H9 (cell line): ENCODE data around the gene NEUROD4. TPM values are rescaled to one million over a fixed set of nuclear protein-coding genes. Genes with fewer than 3 reads are reported as not detected.

ENCODE experiments used
- DNase-seq: peaks from one replicate; pipeline ENCODE4 v3.0.0-alpha.2; 2017
- H2AFZ ChIP-seq: one replicate; pipeline ENCODE4 v1.6.1; 2013; ENCODE audit warnings: mild to moderate bottlenecking, low read length, control low read depth, moderate library complexity
- H2AK5ac ChIP-seq: 2 replicates; pipeline ENCODE4 v1.6.1; 2013; ENCODE audit warnings: low read length, control low read depth, mixed read lengths; ENCODE audit not compliant: insufficient read length
- H2BK120ac ChIP-seq: one replicate; pipeline ENCODE4 v1.6.1; 2013; ENCODE audit warnings: low read depth, mild to moderate bottlenecking, low read length, control low read depth, inconsistent platforms; ENCODE audit not compliant: poor library complexity, severe bottlenecking
- H2BK12ac ChIP-seq: 2 replicates; pipeline ENCODE4 v1.6.1; 2013; ENCODE audit warnings: low read length, control low read depth, mixed read lengths, low read depth; ENCODE audit not compliant: insufficient read length
- H2BK15ac ChIP-seq: 2 replicates; pipeline ENCODE4 v1.6.1; 2013; ENCODE audit warnings: low read depth, low read length, control low read depth
- H2BK20ac ChIP-seq: one replicate; pipeline ENCODE4 v1.6.1; 2013; ENCODE audit warnings: low read depth, mild to moderate bottlenecking, low read length, control low read depth, inconsistent platforms; ENCODE audit not compliant: poor library complexity, severe bottlenecking
- H2BK5ac ChIP-seq: 2 replicates; pipeline ENCODE4 v1.6.1; 2013; ENCODE audit warnings: low read length, control low read depth, mixed read lengths; ENCODE audit not compliant: insufficient read length
- H3K14ac ChIP-seq: 2 replicates; pipeline ENCODE4 v1.6.1; 2013; ENCODE audit warnings: low read length, control low read depth; ENCODE audit not compliant: insufficient read depth
- H3K18ac ChIP-seq: 2 replicates; pipeline ENCODE4 v1.6.1; 2013; ENCODE audit warnings: low read depth, mild to moderate bottlenecking, mixed read lengths, low read length, control low read depth; ENCODE audit not compliant: insufficient read length
- H3K23ac ChIP-seq: 2 replicates; pipeline ENCODE4 v1.6.1; 2013; ENCODE audit warnings: low read length, control low read depth, mixed read lengths, low read depth; ENCODE audit not compliant: insufficient read length
- H3K23me2 ChIP-seq: 2 replicates; pipeline ENCODE4 v1.6.1; 2013; ENCODE audit warnings: low read depth, mild to moderate bottlenecking, mixed read lengths, low read length, control low read depth; ENCODE audit not compliant: insufficient read length, poor library complexity, severe bottlenecking
- H3K27ac ChIP-seq: 2 replicates; pipeline ENCODE4 v1.5.1; 2013; ENCODE audit warnings: low read length, control low read depth, mixed read lengths, low read depth; ENCODE audit not compliant: insufficient read length
- H3K27me3 ChIP-seq: 2 replicates; pipeline ENCODE4 v1.6.1; 2013; ENCODE audit warnings: low read length, control low read depth, inconsistent platforms; ENCODE audit not compliant: insufficient read depth
- H3K4ac ChIP-seq: 2 replicates; pipeline ENCODE4 v1.6.1; 2013; ENCODE audit warnings: low read depth, mild to moderate bottlenecking, control low read depth, inconsistent platforms, low read length, moderate library complexity
- H3K4me1 ChIP-seq: 2 replicates; pipeline ENCODE4 v1.6.1; 2013; ENCODE audit warnings: low read length, control low read depth, inconsistent platforms; ENCODE audit not compliant: insufficient read depth
- H3K4me2 ChIP-seq: 2 replicates; pipeline ENCODE4 v1.6.1; 2013; ENCODE audit warnings: low read length, control low read depth, mixed read lengths; ENCODE audit not compliant: insufficient read length, insufficient read depth
- H3K56ac ChIP-seq: 2 replicates; pipeline ENCODE4 v1.6.1; 2013; ENCODE audit warnings: low read depth, mild to moderate bottlenecking, mixed read lengths, low read length, control low read depth; ENCODE audit not compliant: insufficient read length
- H3K79me1 ChIP-seq: 2 replicates; pipeline ENCODE4 v1.6.1; 2013; ENCODE audit warnings: low read depth, mild to moderate bottlenecking, moderate library complexity, low read length, control low read depth, inconsistent platforms; ENCODE audit not compliant: insufficient read depth, poor library complexity, severe bottlenecking
- H3K79me2 ChIP-seq: 2 replicates; pipeline ENCODE4 v1.6.1; 2013; ENCODE audit warnings: low read length, control low read depth, inconsistent platforms; ENCODE audit not compliant: insufficient read depth
- H3K9ac ChIP-seq: 2 replicates; pipeline ENCODE4 v1.6.1; 2013; ENCODE audit warnings: low read length, control low read depth, mixed read lengths; ENCODE audit not compliant: insufficient read length; ENCODE audit errors: extremely low read depth
- H3K9me3 ChIP-seq: one replicate; pipeline ENCODE4 v1.6.1; 2013; ENCODE audit warnings: low read depth, low read length, inconsistent platforms; ENCODE audit not compliant: control insufficient read depth
- H3T11ph ChIP-seq: one replicate; pipeline ENCODE4 v1.6.1; 2013; ENCODE audit warnings: mild to moderate bottlenecking, low read length, control low read depth, inconsistent platforms
- H4K20me1 ChIP-seq: one replicate; pipeline ENCODE4 v1.6.1; 2013; ENCODE audit not compliant: control insufficient read depth, insufficient read length, insufficient read depth
- H4K5ac ChIP-seq: 2 replicates; pipeline ENCODE4 v1.6.1; 2013; ENCODE audit warnings: low read depth, mild to moderate bottlenecking, mixed read lengths, low read length, control low read depth; ENCODE audit not compliant: insufficient read length
- H4K8ac ChIP-seq: replicated peaks from 2 replicates; pipeline ENCODE4 v1.6.1; 2013; ENCODE audit warnings: low read length, control low read depth, mixed read lengths, low read depth; ENCODE audit not compliant: insufficient read length
- H4K91ac ChIP-seq: 2 replicates; pipeline ENCODE4 v1.6.1; 2013; ENCODE audit warnings: low read depth, mild to moderate bottlenecking, moderate library complexity, mixed read lengths, low read length, control low read depth; ENCODE audit not compliant: insufficient read length
- H3K27ac Mint-ChIP-seq, 3 experiments: 2 replicates in 2 of 3; 3 replicates in 1 of 3; pipeline ENCODE4 v1.8.0; 2020 to 2021; ENCODE audit warnings: mixed read lengths in 3 of 3, mild to moderate bottlenecking in 1 of 3, moderate library complexity in 1 of 3
- H3K27me3 Mint-ChIP-seq: 2 replicates; pipeline ENCODE4 v1.8.0; 2021; ENCODE audit warnings: low read depth, mild to moderate bottlenecking, moderate library complexity, mixed read lengths
- H3K36me3 Mint-ChIP-seq, 3 experiments: 2 replicates in 2 of 3; 3 replicates in 1 of 3; pipeline ENCODE4 v1.8.0; 2020 to 2021; ENCODE audit warnings: low read depth in 3 of 3, mixed read lengths in 3 of 3; ENCODE audit not compliant: insufficient read depth in 1 of 3
- H3K4me1 Mint-ChIP-seq, 2 experiments: 2 replicates each; pipeline ENCODE4 v1.8.0; 2020; ENCODE audit warnings: mixed read lengths in 2 of 2
- H3K4me3 Mint-ChIP-seq, 2 experiments: 2 replicates in 1 of 2; 3 replicates in 1 of 2; pipeline ENCODE4 v1.8.0; 2020 to 2021; ENCODE audit warnings: mild to moderate bottlenecking in 2 of 2, mixed read lengths in 2 of 2, moderate library complexity in 1 of 2
- H3K9me3 Mint-ChIP-seq, 2 experiments: 2 replicates in 1 of 2; 3 replicates in 1 of 2; pipeline ENCODE4 v1.8.0; 2020; ENCODE audit warnings: mild to moderate bottlenecking in 2 of 2, mixed read lengths in 2 of 2, moderate library complexity in 1 of 2
- whole genome bisulfite sequencing: extraction: QIAGEN DNeasy Blood & Tissue Kit; methylation state at CpG from one replicate; pipeline ENCODE4 v1.1.7; 2013; ENCODE audit warnings: missing lambda C conversion rate, low lambda C conversion rate, mixed read lengths; ENCODE audit not compliant: insufficient read length; ENCODE audit errors: extremely low coverage; 5-methylcytosine and 5-hydroxymethylcytosine counted together
- total RNA-seq: library from RNA; stranded (reverse); gene quantifications from 2 replicates; pipeline ENCODE4 v1.2.1, GENCODE V29; 2021
- TF ChIP-seq, protein P1 (sequence below): fragments of 200-600 bp; sonication (generic); conservative IDR thresholded peaks from 3 replicates; pipeline ENCODE4 v1.8.0; 2021; ENCODE audit warnings: antibody characterized with exemption, mild to moderate bottlenecking

Gene NEUROD4
- total RNA-seq, 1 experiment from 2014 or later = not detected

DNA sequence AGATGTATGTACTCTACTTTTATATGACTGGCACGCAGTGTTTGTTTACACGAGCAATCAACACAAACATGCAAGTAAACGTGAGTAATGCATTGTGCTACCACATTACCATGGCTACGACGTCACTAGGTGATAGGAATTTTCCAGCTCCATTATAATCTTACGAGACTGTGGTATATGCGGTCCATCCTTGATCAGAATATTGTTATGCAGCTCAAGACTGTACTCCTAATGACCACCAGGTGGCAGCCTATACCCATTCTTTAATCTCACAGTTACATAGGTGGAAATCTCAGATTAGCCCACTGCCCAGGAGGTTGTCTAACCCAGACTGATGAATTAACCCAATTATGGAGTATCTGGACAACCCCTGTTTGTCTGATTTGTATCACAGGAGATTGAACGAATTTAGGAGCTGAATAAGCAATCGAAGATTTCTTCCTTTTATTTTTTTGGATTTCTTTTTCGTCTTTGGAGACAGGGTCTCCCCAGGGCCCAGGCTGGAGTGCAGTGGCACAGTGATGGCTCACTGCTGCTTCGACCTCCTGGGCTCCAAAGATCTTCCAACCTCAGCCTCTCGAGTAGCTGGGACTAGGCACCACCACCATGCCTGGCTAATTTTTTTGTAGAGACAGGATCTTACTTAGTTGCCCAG, 26.5 kb upstream of the NEUROD4 start:
- no peak overlapping the region for H2AK5ac ChIP-seq
- H3K18ac ChIP-seq = no peak overlapping the region
- H3K27me3 ChIP-seq = no peaks in the 10 kb centered on the region
- no peak overlapping the region for H3K14ac ChIP-seq
- H2BK12ac ChIP-seq = no peak overlapping the region
- H3K56ac ChIP-seq = no peak overlapping the region
- TF ChIP-seq, protein P1, sequence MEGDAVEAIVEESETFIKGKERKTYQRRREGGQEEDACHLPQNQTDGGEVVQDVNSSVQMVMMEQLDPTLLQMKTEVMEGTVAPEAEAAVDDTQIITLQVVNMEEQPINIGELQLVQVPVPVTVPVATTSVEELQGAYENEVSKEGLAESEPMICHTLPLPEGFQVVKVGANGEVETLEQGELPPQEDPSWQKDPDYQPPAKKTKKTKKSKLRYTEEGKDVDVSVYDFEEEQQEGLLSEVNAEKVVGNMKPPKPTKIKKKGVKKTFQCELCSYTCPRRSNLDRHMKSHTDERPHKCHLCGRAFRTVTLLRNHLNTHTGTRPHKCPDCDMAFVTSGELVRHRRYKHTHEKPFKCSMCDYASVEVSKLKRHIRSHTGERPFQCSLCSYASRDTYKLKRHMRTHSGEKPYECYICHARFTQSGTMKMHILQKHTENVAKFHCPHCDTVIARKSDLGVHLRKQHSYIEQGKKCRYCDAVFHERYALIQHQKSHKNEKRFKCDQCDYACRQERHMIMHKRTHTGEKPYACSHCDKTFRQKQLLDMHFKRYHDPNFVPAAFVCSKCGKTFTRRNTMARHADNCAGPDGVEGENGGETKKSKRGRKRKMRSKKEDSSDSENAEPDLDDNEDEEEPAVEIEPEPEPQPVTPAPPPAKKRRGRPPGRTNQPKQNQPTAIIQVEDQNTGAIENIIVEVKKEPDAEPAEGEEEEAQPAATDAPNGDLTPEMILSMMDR = peak; percentile 88
- no peak overlapping the region for H3T11ph ChIP-seq
- H4K20me1 ChIP-seq = no peaks in the 10 kb centered on the region
- Mint-ChIP-seq H3K27me3 (no peaks in the 10 kb centered on the region; the same call in 1 of the 2 replicates), H3K36me3 (no peaks in the 10 kb centered on the region; a peak in 1 of 7 replicates), H3K4me1 (peaks cover 23 to 24% of the 10 kb centered on the region in 2 experiments), H3K27ac (no peak overlapping the region), H3K4me3 (no peak overlapping the region), H3K9me3 (no peaks in the 10 kb centered on the region; a peak in 1 of 5 replicates)
- no peak overlapping the region for H4K8ac ChIP-seq
- peak; percentile 53 for DNase-seq
- no peaks in the 10 kb centered on the region for H3K9me3 ChIP-seq
- no peaks in the 10 kb centered on the region for H3K23me2 ChIP-seq
- H2BK120ac ChIP-seq = no peak overlapping the region
- H2AFZ ChIP-seq = no peak overlapping the region
- no peak overlapping the region for H2BK15ac ChIP-seq
- H4K91ac ChIP-seq = no peak overlapping the region
- H4K5ac ChIP-seq = no peak overlapping the region
- WGBS = no CpG with 5 or more reads among the region's 12 CpGs
- no peaks in the 10 kb centered on the region for H3K79me1 ChIP-seq
- peaks cover 5% of the 10 kb centered on the region; the same call in 1 of the 2 replicates for H3K4me1 ChIP-seq
- H2BK20ac ChIP-seq = no peak overlapping the region
- H3K23ac ChIP-seq = no peak overlapping the region
- H3K4ac ChIP-seq = no peak overlapping the region
- H3K79me2 ChIP-seq = no peaks in the 10 kb centered on the region
- H3K9ac ChIP-seq = no peak overlapping the region
- no peak overlapping the region for H3K4me2 ChIP-seq
- no peak overlapping the region for H2BK5ac ChIP-seq
- H3K27ac ChIP-seq = no peak overlapping the region
